Transverse colon (tissue), 3 donors: ENCODE data around the gene ZNF211.

Experiments
- POLR2A ChIP-seq: fragments of 450-650 bp; IDR thresholded peaks from one replicate; pipeline ENCODE4 v1.6.1; 2016; ENCODE audit warnings: antibody characterized with exemption, mild to moderate bottlenecking, moderate library complexity
- TF ChIP-seq, protein P1 (sequence below), 5 experiments: fragments of 200-600 bp in 3 of 5; fragments of 450-650 bp in 2 of 5; sonication (generic) in 3 of 5; IDR thresholded peaks; 1 replicate in 2 of 5; 2 replicates in 3 of 5; pipeline ENCODE4 v1.5.1; 2016 to 2017; ENCODE audit warnings: antibody characterized with exemption in 5 of 5, inconsistent platforms in 3 of 5, mild to moderate bottlenecking in 2 of 5, moderate library complexity in 1 of 5

DNA sequence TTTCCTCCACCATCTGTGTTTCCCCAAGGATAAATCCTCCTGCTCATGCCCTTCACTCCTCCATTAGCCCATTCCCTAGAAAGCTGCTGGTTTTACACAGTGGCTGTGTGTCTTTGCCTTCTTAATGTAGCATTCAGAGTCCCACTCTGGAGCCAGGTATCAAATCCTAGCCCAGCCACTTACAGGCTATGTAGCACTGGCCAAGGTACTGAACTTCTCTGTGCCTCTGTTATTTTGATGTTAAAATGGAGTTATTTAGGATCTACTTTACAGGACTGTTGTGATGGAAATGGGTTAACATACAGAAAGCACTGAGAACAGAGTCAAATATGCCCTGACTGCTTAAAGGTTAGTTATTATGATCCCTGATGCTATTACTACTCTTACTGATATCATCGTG lies 34.3 kb downstream of the ZNF211 start:
- TF ChIP-seq, protein P1, sequence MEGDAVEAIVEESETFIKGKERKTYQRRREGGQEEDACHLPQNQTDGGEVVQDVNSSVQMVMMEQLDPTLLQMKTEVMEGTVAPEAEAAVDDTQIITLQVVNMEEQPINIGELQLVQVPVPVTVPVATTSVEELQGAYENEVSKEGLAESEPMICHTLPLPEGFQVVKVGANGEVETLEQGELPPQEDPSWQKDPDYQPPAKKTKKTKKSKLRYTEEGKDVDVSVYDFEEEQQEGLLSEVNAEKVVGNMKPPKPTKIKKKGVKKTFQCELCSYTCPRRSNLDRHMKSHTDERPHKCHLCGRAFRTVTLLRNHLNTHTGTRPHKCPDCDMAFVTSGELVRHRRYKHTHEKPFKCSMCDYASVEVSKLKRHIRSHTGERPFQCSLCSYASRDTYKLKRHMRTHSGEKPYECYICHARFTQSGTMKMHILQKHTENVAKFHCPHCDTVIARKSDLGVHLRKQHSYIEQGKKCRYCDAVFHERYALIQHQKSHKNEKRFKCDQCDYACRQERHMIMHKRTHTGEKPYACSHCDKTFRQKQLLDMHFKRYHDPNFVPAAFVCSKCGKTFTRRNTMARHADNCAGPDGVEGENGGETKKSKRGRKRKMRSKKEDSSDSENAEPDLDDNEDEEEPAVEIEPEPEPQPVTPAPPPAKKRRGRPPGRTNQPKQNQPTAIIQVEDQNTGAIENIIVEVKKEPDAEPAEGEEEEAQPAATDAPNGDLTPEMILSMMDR (IDR thresholded peaks at IDR 0.05) = no peak
- TF ChIP-seq POLR2A = no peak
